IPS-20b (cell line): ENCODE measurements around the gene SEMA3C.
"Not testable (repeated sequence)": the region's sequence is repeated elsewhere in the genome, so short reads cannot be mapped to it uniquely, and the experiment has no call there.

Experiments
- H3K27ac ChIP-seq: one replicate; pipeline ENCODE4 v1.5.1; 2013; ENCODE audit warnings: low read length
- H3K27me3 ChIP-seq: 2 replicates; pipeline ENCODE4 v1.6.1; 2013; ENCODE audit warnings: mild to moderate bottlenecking, low read length, inconsistent platforms; ENCODE audit not compliant: insufficient read depth
- H3K36me3 ChIP-seq: 2 replicates; pipeline ENCODE4 v1.6.1; 2013; ENCODE audit warnings: low read depth, mild to moderate bottlenecking, inconsistent platforms, low read length, moderate library complexity; ENCODE audit not compliant: insufficient read depth
- H3K4me1 ChIP-seq: 2 replicates; pipeline ENCODE4 v1.6.1; 2013; ENCODE audit warnings: mild to moderate bottlenecking, control low read depth, inconsistent platforms, low read length, moderate library complexity; ENCODE audit not compliant: insufficient read depth
- H3K4me3 ChIP-seq: 2 replicates; pipeline ENCODE4 v1.5.1; 2013; ENCODE audit warnings: mild to moderate bottlenecking, low read length, inconsistent platforms
- H3K9ac ChIP-seq: 2 replicates; pipeline ENCODE4 v1.6.1; 2013; ENCODE audit warnings: low read depth, mild to moderate bottlenecking, inconsistent platforms, low read length, moderate library complexity
- H3K9me3 ChIP-seq: 2 replicates; pipeline ENCODE4 v1.6.1; 2013; ENCODE audit warnings: mild to moderate bottlenecking, low read depth, low read length, inconsistent platforms; ENCODE audit not compliant: insufficient read depth

Gene SEMA3C

GRCh38 chr7:80943342-80943741 is 24.5 kb upstream of the SEMA3C start:
- H3K36me3 ChIP-seq, result no peaks in the 10 kb centered on the region
- H3K27me3 ChIP-seq, result no peaks in the 10 kb centered on the region
- no peak overlapping the region for H3K9ac ChIP-seq
- no peaks in the 10 kb centered on the region; the same call in 1 of the 2 replicates for H3K4me1 ChIP-seq
- no peaks in the 10 kb centered on the region for H3K9me3 ChIP-seq
- no peak overlapping the region for H3K4me3 ChIP-seq
- no peak overlapping the region for H3K27ac ChIP-seq

DNA sequence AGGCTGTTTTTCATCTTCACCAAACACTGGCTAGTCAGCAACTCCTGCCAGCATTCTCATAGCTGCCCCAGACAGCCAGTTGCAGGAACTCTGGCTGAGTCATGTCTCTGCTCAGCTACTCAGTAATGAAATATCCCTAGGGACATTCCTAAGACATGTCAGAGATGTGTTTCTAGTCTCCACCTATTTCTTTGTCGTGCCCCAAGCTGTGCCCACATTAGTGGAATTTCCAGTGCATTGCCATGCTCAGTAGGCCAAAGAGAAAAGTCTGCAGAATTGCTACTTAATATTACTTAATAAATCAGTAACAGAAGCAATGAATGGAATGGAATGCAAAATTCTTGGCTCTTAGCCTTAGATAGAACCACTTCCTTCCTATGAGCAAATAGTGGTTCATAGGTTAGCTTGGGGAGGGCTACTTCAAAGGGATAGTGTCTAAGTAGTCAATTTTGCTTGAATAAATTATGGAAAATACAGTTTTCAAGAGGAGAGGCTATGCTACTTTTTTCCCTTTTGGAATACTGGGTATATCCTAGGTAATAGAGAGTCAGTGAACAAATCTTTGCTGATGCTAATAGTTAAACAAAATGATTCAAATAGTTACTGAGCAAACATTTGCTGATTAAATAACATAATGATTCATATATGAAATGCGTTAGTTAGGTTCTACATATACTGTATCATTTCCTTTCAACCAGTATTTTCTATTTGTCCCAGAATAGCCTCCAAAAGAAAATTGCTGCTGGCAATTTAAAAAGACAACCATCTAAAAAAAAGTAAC is 23.6 kb upstream of the SEMA3C start:
- no peak overlapping the region for H3K4me3 ChIP-seq
- no peaks in the 10 kb centered on the region for H3K36me3 ChIP-seq
- H3K9me3 ChIP-seq, result no peaks in the 10 kb centered on the region
- H3K27me3 ChIP-seq, result no peaks in the 10 kb centered on the region
- H3K9ac ChIP-seq, result no peak overlapping the region
- no peak overlapping the region for H3K27ac ChIP-seq
- H3K4me1 ChIP-seq, result no peaks in the 10 kb centered on the region; the same call in 1 of the 2 replicates

GRCh38 chr7:80941208-80941758 is 22.4 kb upstream of the SEMA3C start:
- H3K4me1 ChIP-seq, result no peaks in the 10 kb centered on the region; the same call in 1 of the 2 replicates
- no peak overlapping the region for H3K9ac ChIP-seq
- no peak overlapping the region for H3K27ac ChIP-seq
- H3K36me3 ChIP-seq, result no peaks in the 10 kb centered on the region
- no peaks in the 10 kb centered on the region for H3K9me3 ChIP-seq
- no peak overlapping the region for H3K4me3 ChIP-seq
- no peaks in the 10 kb centered on the region for H3K27me3 ChIP-seq

DNA sequence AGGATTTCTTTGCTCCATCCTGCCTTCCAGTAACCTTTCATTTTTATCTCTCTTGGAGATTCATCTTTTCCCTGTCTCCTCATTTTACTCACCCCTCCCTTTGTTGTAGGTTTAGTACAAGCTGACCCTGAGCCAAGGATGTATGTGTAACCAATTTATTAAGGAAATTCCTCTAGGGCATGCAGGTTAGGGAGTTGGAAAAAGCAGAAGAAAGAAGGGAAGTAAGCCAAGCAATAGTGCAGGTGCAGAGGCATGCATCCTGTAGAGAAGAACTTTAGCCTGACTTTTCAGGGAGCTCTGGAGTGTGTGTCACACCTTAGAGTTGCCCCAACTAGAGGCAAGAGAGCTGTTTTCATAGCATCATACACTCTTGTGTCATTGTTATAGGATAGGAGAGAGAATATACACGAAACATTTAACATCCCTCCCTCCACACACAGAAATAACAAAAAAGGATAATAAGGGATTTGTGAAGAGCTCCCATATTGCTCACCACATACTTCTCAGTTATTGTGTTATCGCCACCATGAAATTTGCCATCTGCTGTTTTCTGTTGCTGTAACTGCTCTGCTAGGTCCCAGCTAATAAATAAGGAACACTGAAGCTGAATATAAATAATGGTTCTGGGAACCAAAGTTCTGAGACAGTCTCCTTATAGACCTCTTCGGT is 21.8 kb upstream of the SEMA3C start:
- H3K27me3 ChIP-seq, result no peaks in the 10 kb centered on the region
- H3K4me1 ChIP-seq, result no peaks in the 10 kb centered on the region; the same call in 1 of the 2 replicates
- no peak overlapping the region for H3K9ac ChIP-seq
- no peaks in the 10 kb centered on the region for H3K9me3 ChIP-seq
- H3K27ac ChIP-seq, result no peak overlapping the region
- no peak overlapping the region for H3K4me3 ChIP-seq
- H3K36me3 ChIP-seq, result no peaks in the 10 kb centered on the region

- Histone ChIP-seq H3K4me1 (no peaks in the 10 kb centered on the region; the same call in 1 of the 2 replicates), H3K9me3 (no peaks in the 10 kb centered on the region), H3K9ac (no peak overlapping the region), H3K36me3 (no peaks in the 10 kb centered on the region), H3K4me3 (no peak overlapping the region), H3K27me3 (no peaks in the 10 kb centered on the region), H3K27ac (no peak overlapping the region)
Measured at GRCh38 chr7:80937336-80937735, 18.5 kb upstream of the SEMA3C start.

- Histone ChIP-seq H3K9ac (no peak overlapping the region), H3K27ac (no peak overlapping the region), H3K9me3 (no peaks in the 10 kb centered on the region), H3K27me3 (no peaks in the 10 kb centered on the region), H3K36me3 (no peaks in the 10 kb centered on the region), H3K4me3 (no peak overlapping the region), H3K4me1 (no peaks in the 10 kb centered on the region; the same call in 1 of the 2 replicates)
Measured at GRCh38 chr7:80935991-80936780, 17.3 kb upstream of the SEMA3C start.

GRCh38 chr7:80934321-80934720 is 15.5 kb upstream of the SEMA3C start:
- Histone ChIP-seq H3K27ac (no peak overlapping the region), H3K4me1 (no peaks in the 10 kb centered on the region), H3K9me3 (no peaks in the 10 kb centered on the region), H3K4me3 (no peak overlapping the region), H3K27me3 (no peaks in the 10 kb centered on the region), H3K36me3 (no peaks in the 10 kb centered on the region), H3K9ac (no peak overlapping the region)

DNA sequence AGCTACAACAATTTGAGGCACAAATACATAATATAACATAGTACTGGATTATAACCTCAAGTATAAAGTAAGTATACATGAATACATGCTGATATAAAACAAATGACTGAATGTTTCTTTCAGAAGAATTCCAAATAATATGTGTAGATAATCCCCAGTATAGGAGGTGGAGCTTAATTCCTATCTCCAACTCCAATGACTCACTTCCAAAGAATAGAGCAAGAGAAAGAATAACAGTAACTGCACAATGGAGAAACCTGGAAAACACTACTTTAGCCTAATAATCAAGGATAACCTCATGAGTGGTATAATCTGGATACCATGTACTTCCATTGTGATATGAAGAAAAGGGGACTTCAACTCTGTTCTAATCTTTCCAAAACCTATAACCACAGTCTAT is 13.7 kb upstream of the SEMA3C start:
- H3K4me1 ChIP-seq, result no peaks in the 10 kb centered on the region
- H3K9ac ChIP-seq, result no peak overlapping the region
- no peak overlapping the region for H3K4me3 ChIP-seq
- H3K9me3 ChIP-seq, result no peaks in the 10 kb centered on the region
- H3K36me3 ChIP-seq, result no peaks in the 10 kb centered on the region
- no peak overlapping the region for H3K27ac ChIP-seq
- H3K27me3 ChIP-seq, result no peaks in the 10 kb centered on the region

DNA sequence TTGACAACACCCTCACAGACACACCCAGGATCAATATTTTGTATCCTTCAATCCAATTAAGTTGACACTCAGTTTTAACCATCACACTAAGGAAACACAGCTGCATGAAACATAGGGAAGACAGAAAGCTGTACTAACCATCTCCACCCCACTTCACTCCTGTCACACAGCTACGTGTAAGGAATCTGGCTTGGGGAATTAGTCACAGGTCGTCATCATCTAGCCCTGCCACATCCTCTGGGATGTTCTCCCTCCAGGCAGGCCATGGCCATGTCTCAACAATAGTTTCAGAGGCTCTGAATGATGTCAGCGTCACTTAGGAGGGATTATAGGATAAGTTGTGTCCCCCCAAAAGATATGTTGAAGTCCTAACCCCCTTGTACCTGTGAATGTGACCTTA is 10.8 kb upstream of the SEMA3C start:
- Histone ChIP-seq H3K27ac (no peak overlapping the region), H3K4me1 (no peaks in the 10 kb centered on the region), H3K4me3 (no peak overlapping the region), H3K36me3 (no peaks in the 10 kb centered on the region), H3K9ac (no peak overlapping the region), H3K9me3 (no peaks in the 10 kb centered on the region; the same call in 1 of the 2 replicates), H3K27me3 (no peaks in the 10 kb centered on the region)

DNA sequence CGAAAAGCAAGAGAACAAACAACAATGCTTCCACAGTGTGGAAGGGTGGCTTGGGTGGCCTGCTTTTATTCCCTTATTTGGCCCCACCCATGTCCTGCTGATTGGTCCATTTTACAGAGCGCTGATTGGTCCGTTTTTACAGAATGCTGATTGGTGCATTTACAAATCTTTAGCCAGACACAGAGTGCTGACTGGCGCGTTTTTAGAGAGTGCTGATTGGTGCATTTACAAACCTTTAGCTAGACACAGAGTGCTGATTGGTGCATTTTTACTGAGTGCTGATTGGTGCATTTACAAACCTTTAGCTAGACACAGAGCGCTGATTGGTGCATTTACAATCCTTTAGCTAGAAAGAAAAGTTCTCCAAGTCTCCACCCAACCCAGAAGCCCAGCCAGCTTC is 8.1 kb upstream of the SEMA3C start:
- not testable (repeated sequence) for H3K27ac ChIP-seq, H3K36me3 ChIP-seq, H3K4me1 ChIP-seq, H3K9ac ChIP-seq, H3K27me3 ChIP-seq, H3K4me3 ChIP-seq, H3K9me3 ChIP-seq

GRCh38 chr7:80924090-80924489 is 5.2 kb upstream of the SEMA3C start:
- Histone ChIP-seq H3K27ac (no peak overlapping the region), H3K4me3 (no peak overlapping the region), H3K36me3 (no peaks in the 10 kb centered on the region), H3K9me3 (no peaks in the 10 kb centered on the region; the same call in 1 of the 2 replicates), H3K4me1 (peaks cover 2% of the 10 kb centered on the region; the same call in 1 of the 2 replicates), H3K9ac (no peak overlapping the region), H3K27me3 (peaks cover 11% of the 10 kb centered on the region)
